Measurements from ENCODE around the gene C19orf47.

C19orf47 gene

DNA sequence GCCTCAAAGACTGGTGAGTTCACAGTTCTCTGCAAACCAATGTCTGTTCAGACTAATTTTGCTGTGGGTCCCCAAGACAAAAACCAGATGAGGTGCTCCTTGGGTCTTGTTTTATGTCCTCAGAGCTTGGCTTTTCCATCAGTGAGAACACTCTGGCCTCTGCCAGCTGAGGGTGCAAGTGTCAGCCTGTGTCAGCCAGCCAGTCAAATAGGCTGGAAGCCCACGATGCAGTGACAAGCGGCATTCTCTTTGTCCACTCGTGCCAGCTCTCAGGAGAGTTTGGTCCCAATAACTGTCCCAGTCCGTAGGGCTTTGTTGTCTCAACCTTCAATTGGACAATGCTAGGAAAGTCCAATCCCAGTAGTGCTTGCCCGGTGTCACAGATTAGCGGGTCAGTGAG, 53.6 kb downstream of the C19orf47 start:
- no peaks in the 10 kb centered on the region for H3K36me3 Mint-ChIP-seq (ENCODE audit: low read depth)
- H3K4me1 Mint-ChIP-seq (ENCODE audit: low read depth) = no peaks in the 10 kb centered on the region
- H3K27me3 Mint-ChIP-seq = no peaks in the 10 kb centered on the region
- H3K9me3 Mint-ChIP-seq = no peaks in the 10 kb centered on the region
- H3K27ac Mint-ChIP-seq = no peak overlapping the region
- H3K4me3 Mint-ChIP-seq = no peak overlapping the region

DNA sequence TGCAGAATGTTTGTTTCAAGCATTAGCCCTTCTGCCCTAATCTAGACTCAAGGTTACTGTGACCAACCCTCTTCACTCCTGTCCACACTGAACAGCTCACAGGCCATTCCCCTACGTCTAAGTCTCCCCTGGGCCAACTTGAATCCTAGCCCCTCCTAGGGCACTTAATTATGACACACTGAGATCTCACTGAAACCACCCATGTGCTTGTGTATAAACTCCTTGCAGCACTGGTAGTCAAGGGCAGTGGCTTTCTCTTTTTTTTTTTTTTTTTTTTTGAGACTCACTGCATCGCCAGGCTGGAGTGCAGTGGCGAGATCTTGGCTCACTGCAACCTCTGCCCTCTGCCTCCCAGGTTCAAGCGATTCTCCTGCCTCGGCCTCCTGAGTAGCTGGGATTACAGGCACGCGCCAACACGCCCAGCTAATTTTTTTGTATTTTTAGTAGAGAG, 61.2 kb downstream of the C19orf47 start:
- Mint-ChIP-seq H3K9me3 (no peaks in the 10 kb centered on the region), H3K27ac (peak overlapping the region; percentile 85), H3K4me3 (peak overlapping the region; percentile 40), H3K4me1 (ENCODE audit: low read depth) (peaks cover 39% of the 10 kb centered on the region), H3K27me3 (no peaks in the 10 kb centered on the region), H3K36me3 (ENCODE audit: low read depth) (peaks cover 5% of the 10 kb centered on the region)

DNA sequence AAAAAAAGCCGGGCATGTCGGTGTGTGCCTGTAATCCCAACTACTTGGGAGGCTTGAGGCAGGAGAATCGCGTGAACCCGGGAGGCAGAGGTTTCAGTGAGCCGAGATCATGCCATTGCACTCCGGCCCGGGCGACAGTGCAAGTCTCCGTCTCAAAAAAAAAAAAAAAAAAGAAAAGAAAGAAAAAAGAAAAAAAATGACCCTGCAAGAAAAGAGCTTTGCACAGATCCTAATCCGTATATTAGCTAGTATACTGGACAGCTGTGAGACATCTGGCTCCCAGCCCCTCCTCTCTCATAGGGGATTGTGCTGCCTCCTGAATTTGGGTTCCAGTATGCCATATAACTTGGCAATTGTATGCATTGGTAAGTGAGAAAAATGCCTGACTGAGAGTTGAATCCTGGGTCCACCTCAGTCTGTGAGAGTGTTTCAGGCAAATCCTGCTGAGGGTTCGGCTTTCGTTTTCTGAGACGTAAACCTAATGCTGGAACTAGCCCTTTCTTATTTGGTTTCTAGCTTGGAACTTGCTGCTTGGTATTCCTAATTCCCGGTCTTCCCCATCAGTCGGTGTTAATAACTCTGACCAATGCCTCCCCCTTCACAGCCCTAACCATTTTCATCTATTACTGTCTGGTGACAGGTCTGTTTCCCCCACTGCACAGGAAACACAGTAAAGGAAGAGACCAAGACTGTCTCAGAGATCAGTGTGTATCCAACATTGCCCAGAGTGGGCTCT, 61.8 kb downstream of the C19orf47 start:
- Mint-ChIP-seq H3K4me1 (ENCODE audit: low read depth) (peaks cover 44% of the 10 kb centered on the region), H3K27me3 (no peaks in the 10 kb centered on the region), H3K27ac (peak overlapping the region; percentile 99), H3K9me3 (no peaks in the 10 kb centered on the region), H3K36me3 (ENCODE audit: low read depth) (peaks cover 5% of the 10 kb centered on the region), H3K4me3 (peak overlapping the region; percentile 40)

DNA sequence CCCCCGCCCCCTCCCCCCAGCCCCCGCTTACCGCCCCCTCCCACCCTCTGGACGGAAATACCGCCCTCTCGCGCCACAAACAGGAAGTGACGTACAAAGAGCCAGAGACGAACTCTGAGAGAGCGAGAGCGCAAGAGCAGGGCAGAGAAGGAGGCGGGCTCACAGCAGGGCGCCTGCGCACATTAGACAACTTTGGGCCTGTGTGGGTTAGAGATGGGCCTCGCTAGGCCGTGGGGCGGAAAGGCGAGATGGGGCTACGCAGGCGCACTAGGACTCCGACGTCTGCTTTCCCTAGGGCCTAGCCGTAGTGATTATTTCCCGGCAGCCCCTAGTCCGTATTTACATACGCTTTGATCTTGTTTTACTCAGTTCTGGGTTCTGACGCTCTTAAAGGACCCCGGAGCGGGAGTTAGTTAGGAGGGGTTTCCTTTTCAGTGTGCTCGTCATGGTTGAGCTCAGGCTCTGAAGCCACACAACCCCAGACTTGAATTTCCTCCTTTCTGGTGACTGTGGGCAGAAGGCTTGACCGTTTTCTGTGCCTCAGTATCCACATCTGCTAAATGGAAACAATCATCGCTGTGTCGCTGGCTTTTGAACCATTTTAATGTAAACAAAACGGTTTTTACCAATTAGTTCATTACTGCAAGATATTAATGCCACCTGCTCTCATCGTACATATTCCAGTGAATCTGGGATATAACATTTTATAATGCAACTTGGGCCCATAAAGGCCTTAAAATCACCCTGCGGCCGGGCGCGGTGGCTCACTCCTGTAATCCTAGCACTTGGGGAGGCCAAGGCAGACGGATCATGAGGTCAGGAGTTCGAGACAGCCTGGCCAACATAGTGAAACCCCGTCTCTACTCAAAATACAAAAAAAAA, 62.6 kb downstream of the C19orf47 start:
- Mint-ChIP-seq H3K27me3 (no peaks in the 10 kb centered on the region), H3K27ac (peak overlapping the region; percentile 99), H3K4me1 (ENCODE audit: low read depth) (peaks cover 51% of the 10 kb centered on the region), H3K36me3 (ENCODE audit: low read depth) (peaks cover 5% of the 10 kb centered on the region), H3K4me3 (peak overlapping the region; percentile 95), H3K9me3 (no peaks in the 10 kb centered on the region)

DNA sequence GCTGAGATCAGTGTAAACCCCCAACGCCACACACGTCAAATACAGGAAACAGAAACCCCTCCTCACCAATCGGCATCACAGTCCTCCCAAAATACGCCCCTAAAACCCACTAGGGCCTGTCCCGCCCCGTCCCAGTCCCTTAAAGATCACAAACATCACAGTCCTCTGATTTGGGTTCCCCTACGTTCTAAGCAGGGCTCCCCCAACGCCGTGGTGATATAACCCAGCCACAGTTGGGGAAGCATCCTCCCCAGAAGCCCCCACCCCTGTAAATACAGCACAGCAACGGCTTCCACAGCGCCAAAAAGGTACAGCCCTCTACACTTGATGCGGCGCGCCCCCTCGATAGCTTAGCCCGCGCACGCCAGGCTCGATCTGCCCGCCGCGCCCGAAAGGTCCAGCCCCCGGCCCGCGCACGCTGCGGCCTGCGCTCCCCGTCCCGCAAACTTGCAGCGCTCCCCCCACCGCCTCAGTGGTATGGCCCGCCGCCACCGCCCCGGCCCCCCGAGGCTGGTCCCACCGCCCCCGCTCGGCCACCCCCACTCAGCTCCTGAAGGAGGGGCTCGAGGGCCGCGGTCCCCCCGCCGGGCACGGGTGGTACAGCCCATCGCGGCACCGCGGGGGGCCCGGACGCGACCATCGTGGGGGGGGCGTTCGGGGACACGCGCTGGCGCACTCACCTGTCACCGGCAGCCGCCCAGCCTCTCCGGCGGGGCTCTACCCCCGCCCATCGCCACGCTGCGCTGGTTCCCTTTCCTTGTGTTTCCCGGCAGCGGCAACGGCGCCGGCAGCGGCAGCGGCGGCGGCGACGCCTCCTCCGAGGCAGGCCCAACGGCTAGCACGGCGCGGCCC, 63.5 kb downstream of the C19orf47 start, which contains the start of gene AKT2:
TSS of gene AKT2 (minus strand) at position 845 of the 852 bp plus-strand sequence. CDS start 20,078 bp downstream, outside the sequence.
- H3K4me1 Mint-ChIP-seq (ENCODE audit: low read depth) = peaks cover 59% of the 10 kb centered on the region
- peak within 1 kb of the TSS; percentile 99 for H3K27ac Mint-ChIP-seq
- H3K9me3 Mint-ChIP-seq = no peaks in the 10 kb centered on the region
- no peaks in the 10 kb centered on the region for H3K27me3 Mint-ChIP-seq
- H3K4me3 Mint-ChIP-seq = peak within 1 kb of the TSS; percentile 95
- peaks cover 5% of the 10 kb centered on the region for H3K36me3 Mint-ChIP-seq (ENCODE audit: low read depth)

DNA sequence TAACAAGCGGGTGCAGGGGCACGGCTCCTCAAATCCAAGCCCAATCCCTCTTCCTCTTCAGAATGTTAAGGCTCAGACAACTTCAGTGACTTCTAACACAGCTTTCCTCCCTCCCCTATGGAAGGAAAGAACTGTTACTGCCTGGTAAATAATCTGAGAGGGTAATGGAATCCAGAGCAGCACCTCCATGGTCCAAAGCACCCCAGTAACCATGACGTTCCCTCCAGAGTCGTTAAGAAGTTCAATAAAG, 64.0 kb downstream of the C19orf47 start:
- no peaks in the 10 kb centered on the region for H3K9me3 Mint-ChIP-seq
- H3K36me3 Mint-ChIP-seq (ENCODE audit: low read depth) = peaks cover 5% of the 10 kb centered on the region
- H3K27me3 Mint-ChIP-seq = no peaks in the 10 kb centered on the region
- H3K4me1 Mint-ChIP-seq (ENCODE audit: low read depth) = peaks cover 61% of the 10 kb centered on the region
- peak overlapping the region; percentile 95 for H3K4me3 Mint-ChIP-seq
- H3K27ac Mint-ChIP-seq = peak overlapping the region; percentile 97

DNA sequence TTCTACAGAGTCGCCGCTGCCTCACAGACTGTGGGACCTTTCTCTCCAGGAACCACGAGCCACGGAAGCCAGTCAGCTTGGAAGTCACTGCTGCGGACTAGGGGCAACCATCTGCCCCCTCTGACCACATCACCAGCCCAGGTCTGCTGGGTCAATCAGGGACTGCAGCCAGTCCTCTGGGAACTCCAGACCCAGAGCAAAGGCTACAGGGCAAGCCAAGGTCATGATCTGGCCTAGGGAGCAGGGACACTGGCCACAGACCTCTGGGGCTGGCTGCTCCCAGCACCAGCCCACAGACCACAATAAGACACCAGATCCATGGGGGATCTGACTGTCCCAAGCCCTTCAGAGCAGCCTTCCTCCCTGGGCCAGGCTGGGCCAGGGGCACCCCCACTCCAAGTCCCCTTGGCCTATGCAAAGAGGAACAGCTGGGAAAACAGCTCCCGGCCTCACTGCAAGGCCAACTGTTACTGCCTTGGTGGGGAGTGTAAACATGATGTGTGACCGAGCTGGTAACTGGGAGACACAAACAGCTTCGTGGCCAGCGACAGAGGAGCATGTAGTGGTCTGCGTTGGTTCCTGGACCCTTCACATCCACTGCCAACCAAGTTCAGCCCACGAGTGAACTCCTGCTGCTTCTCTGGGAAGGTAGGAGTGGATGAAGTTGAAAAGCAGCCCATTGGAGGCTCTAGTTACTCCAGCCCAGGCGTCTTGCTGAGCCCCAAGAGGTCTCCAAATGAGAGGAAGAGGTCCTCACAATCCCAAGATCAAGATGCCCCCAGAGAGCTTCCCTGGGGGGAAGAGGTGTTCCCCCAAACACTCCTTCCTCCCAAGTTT, 64.6 kb downstream of the C19orf47 start:
- Mint-ChIP-seq H3K4me3 (peak overlapping the region; percentile 95), H3K4me1 (ENCODE audit: low read depth) (peaks cover 64% of the 10 kb centered on the region)

DNA sequence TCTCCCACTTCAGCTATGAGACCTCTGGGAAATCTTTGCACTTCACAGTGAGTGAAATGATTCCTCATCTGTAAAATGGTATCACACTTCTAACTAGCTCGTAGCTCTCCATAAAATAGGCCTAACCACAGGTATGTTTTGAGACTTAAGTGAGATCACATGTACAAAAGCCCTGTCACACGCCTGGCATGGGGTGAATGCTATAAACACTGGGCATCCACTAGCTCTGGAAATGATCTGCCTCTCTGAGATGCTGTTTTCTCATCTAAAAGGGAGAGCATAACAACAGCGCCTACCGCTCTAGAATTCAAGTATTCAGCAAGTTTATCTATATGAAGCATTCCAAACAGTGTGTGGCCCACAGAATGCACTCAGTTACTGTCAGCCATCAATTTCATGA, 65.3 kb downstream of the C19orf47 start:
- H3K27ac Mint-ChIP-seq = peak overlapping the region; percentile 97
- no peaks in the 10 kb centered on the region for H3K9me3 Mint-ChIP-seq
- H3K36me3 Mint-ChIP-seq (ENCODE audit: low read depth) = peaks cover 5% of the 10 kb centered on the region
- peak overlapping the region; percentile 95 for H3K4me3 Mint-ChIP-seq
- no peaks in the 10 kb centered on the region for H3K27me3 Mint-ChIP-seq
- H3K4me1 Mint-ChIP-seq (ENCODE audit: low read depth) = peaks cover 71% of the 10 kb centered on the region

More for the DNA sequence above, 64.6 kb downstream of the C19orf47 start:
- Mint-ChIP-seq H3K9me3 (no peaks in the 10 kb centered on the region), H3K27me3 (no peaks in the 10 kb centered on the region), H3K27ac (peak overlapping the region; percentile 97), H3K36me3 (ENCODE audit: low read depth) (peaks cover 5% of the 10 kb centered on the region)

DNA sequence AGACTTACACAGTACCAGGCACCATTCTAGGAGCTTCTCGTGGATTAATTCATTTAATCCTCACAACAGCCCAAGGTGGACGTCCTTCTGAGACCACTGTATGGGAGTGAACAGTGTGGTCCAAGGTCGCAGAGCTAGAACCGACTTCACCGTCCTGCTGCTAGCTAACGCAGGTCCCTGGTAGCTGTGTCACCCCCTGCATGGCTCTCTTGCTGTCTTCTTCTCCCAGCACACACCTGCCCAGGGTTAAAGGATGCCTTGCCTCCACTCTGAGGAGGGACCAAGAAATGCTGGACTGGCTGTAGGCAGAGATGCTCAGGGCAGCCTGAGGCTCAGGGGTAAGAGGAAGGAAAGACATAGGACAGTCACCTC, 66.0 kb downstream of the C19orf47 start:
- Mint-ChIP-seq H3K4me3 (no peak overlapping the region), H3K4me1 (ENCODE audit: low read depth) (peaks cover 79% of the 10 kb centered on the region), H3K27ac (no peak overlapping the region), H3K9me3 (no peaks in the 10 kb centered on the region), H3K36me3 (ENCODE audit: low read depth) (peaks cover 5% of the 10 kb centered on the region), H3K27me3 (no peaks in the 10 kb centered on the region)

DNA sequence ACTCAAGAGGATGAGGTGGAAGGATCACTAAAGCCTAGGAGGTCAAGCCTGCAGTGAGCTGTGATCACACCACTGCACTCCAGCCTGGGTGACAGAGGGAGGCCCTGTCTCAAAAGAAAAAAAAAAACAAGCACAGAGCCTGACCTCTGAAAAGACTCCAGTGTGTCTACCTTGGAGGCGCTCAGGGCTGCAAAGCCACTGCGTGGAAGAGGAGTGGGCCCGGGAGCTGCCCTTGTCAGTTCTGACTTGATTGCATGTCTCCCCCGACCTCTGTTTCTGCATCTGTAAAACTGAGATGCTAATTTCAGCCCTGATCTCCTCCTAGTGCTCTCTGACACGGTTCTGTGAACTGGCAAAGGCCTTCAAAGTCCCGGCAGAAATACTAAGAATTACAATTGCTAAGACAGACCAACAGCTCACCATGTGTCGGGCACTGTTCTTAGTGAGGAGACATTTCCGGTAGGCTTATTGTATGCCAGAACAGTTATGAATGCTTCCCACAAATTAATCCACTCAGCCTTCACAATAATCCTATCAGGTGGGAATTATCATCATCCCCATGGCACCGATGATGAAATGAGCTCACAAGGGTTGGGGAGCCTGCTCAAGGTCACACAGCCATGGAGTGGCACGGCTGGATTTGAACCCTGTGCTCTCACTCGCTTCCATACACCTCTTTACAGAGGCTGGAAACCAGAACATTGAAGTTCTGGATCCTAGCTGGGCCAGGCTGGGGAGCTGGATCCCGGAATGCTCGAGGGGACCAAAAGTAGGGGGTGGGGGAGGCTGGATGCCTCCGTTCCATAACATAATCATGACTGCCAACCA, 66.6 kb downstream of the C19orf47 start:
- Mint-ChIP-seq H3K36me3 (ENCODE audit: low read depth) (peaks cover 5% of the 10 kb centered on the region), H3K4me3 (no peak overlapping the region), H3K4me1 (ENCODE audit: low read depth) (peaks cover 80% of the 10 kb centered on the region), H3K27ac (no peak overlapping the region), H3K27me3 (no peaks in the 10 kb centered on the region), H3K9me3 (no peaks in the 10 kb centered on the region)

DNA sequence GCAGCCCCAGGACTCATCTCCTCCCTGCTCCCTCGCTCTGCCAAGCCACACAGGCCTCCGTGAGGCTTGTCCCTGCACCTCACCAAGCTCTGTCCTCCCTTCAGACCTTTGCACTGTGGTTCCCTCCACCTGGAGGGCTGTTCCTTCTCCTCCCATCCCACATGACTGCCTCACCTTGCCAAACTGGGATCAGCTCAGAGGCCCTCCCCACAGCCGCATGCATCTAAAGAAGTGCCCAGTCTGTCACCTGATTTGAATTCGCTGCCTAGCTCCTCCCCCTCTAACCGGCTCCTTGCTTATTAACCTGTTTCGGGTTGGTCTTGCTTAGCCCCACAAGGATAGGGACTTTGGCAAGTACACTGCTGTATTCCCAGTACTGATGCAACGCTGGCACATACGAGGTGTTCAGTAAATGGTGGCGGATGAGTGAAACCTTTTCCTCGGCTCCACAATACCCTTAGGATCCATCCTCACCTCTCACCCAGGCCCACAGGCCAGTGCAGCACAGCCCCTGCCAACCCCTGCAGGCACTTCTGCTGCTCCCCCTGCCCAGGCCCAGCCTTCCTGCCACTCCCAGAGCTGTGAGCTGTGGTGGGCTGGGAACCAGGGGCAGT, 67.5 kb downstream of the C19orf47 start:
- Mint-ChIP-seq H3K27ac (peak overlapping the region; percentile 83), H3K9me3 (no peaks in the 10 kb centered on the region), H3K4me1 (ENCODE audit: low read depth) (peaks cover 81% of the 10 kb centered on the region), H3K36me3 (ENCODE audit: low read depth) (peaks cover 5% of the 10 kb centered on the region), H3K27me3 (no peaks in the 10 kb centered on the region), H3K4me3 (peak overlapping the region; percentile 56)

DNA sequence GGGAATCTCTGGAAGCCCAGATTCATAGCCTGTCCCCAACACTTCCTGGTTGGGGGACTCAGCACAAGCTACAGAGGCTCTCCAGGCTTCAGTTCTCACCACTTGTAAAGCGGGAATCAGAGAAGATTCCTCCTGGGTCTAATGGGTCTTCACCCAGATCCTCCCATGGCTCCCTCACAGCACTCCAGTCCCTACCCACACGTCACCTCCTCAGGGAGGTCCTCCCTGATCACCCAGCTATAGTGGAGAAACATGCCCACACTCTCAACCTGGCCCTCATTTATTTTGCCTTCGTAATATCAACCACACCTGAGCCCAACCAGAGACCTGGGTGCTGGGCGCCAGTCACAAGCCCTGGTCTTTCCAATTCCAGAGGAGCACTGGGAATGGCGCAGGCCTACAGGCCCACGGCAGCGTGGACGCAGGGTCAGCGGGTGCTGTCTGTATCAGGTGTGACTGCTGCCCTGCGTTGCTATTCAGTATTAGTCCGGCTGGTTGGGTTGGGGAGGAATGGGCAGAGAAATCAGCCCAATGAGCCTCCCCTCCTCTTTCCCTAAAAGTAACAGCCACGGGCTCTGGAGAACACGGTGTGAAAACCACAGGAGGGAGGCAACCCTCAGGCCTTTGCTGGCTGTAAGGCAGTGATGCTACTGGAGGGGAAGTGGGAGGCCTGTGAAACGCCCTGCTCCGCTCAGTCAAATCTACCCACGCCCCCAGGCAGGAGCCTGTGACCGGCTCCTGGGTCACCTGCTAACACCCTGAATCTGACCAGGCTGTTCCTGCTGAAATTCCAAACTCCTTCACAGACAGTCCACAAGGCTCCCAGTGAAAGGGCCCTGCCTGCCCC, 68.2 kb downstream of the C19orf47 start:
- Mint-ChIP-seq H3K9me3 (no peaks in the 10 kb centered on the region), H3K36me3 (ENCODE audit: low read depth) (peaks cover 5% of the 10 kb centered on the region), H3K27me3 (no peaks in the 10 kb centered on the region), H3K4me3 (no peak overlapping the region), H3K4me1 (ENCODE audit: low read depth) (peaks cover 81% of the 10 kb centered on the region), H3K27ac (peak overlapping the region; percentile 83)
